OCI-LY3 (cell line): ENCODE data around the gene DHRSX.

Experiments used
- EZH2phosphoT487 ChIP-seq: fragments of 200-600 bp; shearing (Covaris generic); IDR thresholded peaks from 2 replicates; pipeline ENCODE4 v1.6.1; 2018; ENCODE audit warnings: antibody characterized with exemption, mixed run types, low read depth
- TF ChIP-seq, protein P1 (sequence below): fragments of 200-600, 300-600 bp; sonication (generic); IDR thresholded peaks from 2 replicates; pipeline ENCODE4 v1.5.1; 2014; ENCODE audit warnings: antibody characterized with exemption, low read length, low read depth

DNA sequence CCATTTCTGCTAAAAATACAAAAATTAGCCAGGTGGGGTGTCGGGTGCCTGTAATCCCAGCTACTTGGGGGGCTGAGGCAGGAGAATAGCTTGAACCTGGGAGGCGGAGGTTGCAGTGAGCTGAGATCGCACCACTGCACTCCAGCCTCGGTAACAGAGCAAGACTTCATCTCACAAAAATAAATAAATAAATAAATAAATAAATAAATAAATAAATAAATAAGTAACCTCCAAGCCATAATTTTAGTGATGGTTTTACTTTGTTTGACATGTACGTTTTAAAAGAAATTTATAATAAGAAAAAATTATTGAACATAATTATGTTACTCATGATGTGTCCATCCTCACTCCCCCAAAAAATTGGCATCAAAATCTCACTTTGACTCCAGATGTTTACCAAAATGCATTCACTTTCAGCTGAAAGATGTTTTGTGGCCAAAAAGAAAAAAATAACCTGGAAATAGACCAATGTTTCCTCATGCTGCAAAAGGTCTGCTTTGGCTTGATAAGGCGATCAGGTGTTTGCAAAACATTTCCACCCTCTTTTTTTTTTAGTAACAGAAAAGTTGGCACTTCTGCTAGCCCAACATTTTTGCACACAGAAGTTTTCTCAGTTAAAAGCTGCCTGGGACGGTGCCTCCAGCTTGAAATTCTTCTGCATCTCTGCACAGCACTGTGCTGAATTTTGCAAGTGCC is 42.2 kb upstream of the DHRSX start:
- TF ChIP-seq, protein P1, sequence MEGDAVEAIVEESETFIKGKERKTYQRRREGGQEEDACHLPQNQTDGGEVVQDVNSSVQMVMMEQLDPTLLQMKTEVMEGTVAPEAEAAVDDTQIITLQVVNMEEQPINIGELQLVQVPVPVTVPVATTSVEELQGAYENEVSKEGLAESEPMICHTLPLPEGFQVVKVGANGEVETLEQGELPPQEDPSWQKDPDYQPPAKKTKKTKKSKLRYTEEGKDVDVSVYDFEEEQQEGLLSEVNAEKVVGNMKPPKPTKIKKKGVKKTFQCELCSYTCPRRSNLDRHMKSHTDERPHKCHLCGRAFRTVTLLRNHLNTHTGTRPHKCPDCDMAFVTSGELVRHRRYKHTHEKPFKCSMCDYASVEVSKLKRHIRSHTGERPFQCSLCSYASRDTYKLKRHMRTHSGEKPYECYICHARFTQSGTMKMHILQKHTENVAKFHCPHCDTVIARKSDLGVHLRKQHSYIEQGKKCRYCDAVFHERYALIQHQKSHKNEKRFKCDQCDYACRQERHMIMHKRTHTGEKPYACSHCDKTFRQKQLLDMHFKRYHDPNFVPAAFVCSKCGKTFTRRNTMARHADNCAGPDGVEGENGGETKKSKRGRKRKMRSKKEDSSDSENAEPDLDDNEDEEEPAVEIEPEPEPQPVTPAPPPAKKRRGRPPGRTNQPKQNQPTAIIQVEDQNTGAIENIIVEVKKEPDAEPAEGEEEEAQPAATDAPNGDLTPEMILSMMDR: no peak
- no peak for TF ChIP-seq EZH2phosphoT487
